ENCODE results near the gene CLTC.

The CLTC gene

DNA sequence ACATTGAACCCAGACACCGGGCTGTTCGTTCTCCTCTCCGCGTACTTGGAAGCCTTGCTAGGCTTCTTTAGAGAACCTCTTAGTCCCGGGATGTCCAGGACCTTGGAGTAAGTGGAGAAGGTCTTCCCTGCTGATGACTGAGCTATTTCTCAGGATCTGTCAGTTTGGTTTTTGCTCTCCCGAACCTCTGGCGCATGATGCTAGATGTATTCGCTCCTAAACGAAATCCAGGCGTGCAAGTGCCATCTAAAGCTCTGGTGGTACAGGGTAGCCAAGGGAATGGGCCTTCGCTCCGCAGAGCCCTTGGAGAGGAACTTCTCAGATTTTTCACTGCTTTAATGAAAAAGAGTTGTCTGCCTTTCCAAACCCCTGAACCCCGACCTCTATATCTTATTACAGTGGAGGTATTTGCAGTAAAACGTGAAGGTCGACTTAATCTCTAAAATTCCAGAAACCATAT lies 88.3 kb downstream of the CLTC start:
- H3K4me3 ChIP-seq (ENCODE audit: low read length): peak overlapping the region; percentile 76
- no peak for TF ChIP-seq ZNF274 (IDR thresholded peaks at IDR 0.05; ENCODE audit: low read depth, low read length)

DNA sequence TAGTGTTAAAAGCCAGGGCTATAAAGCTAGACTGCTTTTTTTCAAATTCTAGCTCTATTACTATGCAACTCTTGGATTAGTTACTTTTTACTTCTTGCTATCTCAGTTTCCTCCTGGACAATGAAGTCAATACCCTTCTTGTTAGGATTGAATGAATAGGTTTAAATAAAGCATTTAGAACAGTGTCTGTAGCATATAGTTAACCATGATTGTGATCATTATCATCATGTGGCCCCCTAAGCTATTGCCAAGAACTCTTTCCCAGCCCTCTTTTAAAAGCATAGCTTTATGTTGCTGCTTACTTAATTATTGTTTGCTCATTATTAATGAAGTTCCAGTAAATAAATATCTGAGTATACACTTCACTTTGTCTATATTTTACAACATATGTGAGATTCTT lies 92.2 kb downstream of the CLTC start:
- TF ChIP-seq ZNF274 (IDR thresholded peaks at IDR 0.05; ENCODE audit: low read depth, low read length): no peak
- H3K4me3 ChIP-seq (ENCODE audit: low read length): no peak overlapping the region

DNA sequence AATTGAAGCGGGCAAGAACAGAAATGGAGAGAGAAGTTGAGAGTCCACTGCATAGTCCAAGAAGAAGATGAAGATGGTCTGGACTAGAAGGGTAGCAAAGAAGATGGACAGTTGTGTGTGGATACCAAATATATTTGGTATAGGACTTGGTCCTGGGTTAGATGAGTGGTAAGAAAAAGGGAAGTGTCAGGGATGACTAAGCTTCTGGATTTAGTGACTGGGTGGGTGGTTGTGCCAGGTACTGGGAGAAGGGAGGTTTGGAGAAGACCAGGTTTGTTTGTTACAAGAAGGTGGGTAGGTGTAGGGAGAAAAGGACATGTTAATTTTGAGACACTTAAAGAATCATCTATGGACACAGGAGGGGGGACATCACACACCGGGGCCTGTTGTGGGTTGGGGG lies 93.2 kb downstream of the CLTC start:
- no peak overlapping the region for H3K4me3 ChIP-seq (ENCODE audit: low read length)
- no peak for TF ChIP-seq ZNF274 (IDR thresholded peaks at IDR 0.05; ENCODE audit: low read depth, low read length)

DNA sequence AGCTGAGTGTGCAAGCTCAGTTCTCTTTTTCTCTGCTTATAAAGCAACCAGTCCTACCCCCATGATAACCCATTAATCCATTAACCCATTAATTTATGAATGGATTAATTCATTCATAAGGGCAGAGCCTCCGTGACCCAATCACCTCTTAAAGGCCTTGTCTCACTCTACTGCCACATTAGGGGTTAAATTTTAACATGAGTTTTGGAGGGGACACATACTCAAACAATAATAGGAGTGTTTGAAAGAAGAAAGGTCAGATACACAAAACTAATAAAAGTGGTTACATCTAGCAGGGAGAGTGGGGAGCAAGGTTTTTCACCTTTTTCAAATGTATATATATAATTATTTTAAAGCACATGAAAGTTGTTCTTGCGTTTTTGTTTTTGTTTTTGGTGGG lies 94.6 kb downstream of the CLTC start:
- no peak for TF ChIP-seq ZNF274 (IDR thresholded peaks at IDR 0.05; ENCODE audit: low read depth, low read length)
- no peak overlapping the region for H3K4me3 ChIP-seq (ENCODE audit: low read length)

DNA sequence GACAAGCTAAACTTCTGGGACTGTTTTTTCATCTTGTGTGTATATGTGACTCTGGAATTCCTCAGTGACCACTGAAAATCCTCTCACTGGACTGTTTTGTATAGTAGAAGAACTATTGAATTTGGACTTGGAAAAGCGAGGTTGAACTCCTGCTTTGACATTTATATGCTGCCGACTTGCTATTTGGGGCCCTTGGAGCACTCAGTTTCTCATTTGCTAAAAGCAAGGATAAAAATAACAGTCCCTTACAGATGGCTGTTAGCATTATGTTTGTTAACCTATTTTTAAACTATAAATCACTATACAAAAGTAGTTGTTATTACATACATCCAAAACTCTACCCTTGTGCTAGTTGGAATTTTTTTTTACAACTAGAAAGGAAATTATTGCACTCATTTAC lies 96.7 kb downstream of the CLTC start:
- H3K4me3 ChIP-seq (ENCODE audit: low read length): no peak overlapping the region
- TF ChIP-seq ZNF274 (IDR thresholded peaks at IDR 0.05; ENCODE audit: low read depth, low read length): no peak

DNA sequence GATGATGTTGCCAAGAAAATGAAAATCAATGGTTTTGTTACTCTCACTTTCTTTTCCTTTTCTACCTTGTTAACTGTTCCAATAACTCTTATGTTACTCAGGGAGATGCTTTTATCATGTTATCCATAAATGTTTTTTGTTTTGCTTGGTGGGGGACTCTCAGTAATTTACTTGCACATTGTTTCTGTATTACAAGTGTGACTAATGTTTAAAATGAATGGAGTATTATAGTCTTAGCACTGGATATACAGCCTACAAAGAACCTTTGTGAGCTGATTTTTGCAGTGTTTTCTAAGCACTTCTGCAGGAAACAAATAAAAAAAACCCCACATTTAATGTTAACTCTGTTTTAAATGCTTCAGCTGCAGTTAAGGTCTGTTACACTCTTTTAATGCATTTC lies 99.8 kb downstream of the CLTC start:
- TF ChIP-seq ZNF274 (IDR thresholded peaks at IDR 0.05; ENCODE audit: low read depth, low read length): no peak
- no peak overlapping the region for H3K4me3 ChIP-seq (ENCODE audit: low read length)

DNA sequence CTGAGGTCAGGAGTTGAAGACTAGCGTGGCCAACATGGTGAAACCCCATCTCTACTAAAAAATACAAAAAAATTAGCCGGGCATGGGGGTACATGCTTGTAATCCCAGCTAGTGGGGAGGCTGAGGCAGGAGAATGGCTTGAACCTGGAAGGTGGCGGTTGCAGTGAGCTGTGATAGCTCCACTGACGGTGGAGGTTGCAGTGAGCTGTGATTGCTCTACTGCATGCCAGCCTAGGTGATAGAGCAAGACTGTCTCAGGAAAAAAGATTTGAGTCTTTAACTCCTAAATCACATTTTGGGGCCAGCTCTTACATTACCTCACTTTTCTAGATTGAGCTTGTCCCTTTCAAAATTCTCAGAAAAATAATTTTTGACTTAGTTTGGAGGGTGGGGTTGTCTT lies 102.9 kb downstream of the CLTC start:
- no peak for TF ChIP-seq ZNF274 (IDR thresholded peaks at IDR 0.05; ENCODE audit: low read depth, low read length)

DNA sequence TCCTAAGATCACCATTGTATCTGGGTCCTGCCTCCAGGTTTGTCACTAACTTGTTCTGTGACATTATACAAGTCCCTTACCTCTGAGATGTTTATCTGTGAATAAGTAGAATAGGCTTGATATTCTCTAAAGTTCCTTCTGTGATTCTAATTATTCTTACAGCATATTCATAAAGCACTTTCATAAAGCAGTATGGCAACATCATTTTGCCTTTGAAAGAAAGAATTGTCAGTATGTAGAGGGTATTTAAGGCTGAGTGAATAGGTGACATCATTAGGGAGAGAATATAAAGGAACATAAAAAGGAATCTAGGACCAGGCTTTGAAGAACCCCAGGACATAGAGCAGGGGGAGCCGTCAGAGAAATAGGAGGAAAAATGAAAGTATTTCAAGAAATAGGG lies 103.3 kb downstream of the CLTC start:
- H3K4me3 ChIP-seq (ENCODE audit: low read length): no peak overlapping the region
- TF ChIP-seq ZNF274 (IDR thresholded peaks at IDR 0.05; ENCODE audit: low read depth, low read length): no peak

More for the DNA sequence above, 102.9 kb downstream of the CLTC start:
- no peak overlapping the region for H3K4me3 ChIP-seq (ENCODE audit: low read length)

DNA sequence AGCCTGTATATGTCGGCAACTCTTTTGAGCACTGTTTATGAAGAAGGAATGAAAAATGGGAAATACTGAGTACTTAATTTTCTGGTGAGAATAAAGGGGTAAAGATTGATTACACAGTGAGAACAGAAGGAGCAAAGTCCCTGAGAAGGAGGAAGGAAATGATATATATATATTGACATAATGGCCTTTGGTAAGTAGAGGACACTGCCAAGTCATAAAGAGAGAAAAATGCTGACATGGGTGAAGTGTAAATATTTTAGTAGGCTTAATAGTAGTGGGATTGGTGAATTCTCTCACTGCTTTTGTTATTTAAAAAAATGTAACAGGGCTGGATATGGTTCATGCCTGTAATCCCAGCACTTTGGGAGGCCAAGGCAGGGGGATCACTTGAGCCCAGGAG lies 103.9 kb downstream of the CLTC start:
- H3K4me3 ChIP-seq (ENCODE audit: low read length): no peak overlapping the region
- no peak for TF ChIP-seq ZNF274 (IDR thresholded peaks at IDR 0.05; ENCODE audit: low read depth, low read length)

DNA sequence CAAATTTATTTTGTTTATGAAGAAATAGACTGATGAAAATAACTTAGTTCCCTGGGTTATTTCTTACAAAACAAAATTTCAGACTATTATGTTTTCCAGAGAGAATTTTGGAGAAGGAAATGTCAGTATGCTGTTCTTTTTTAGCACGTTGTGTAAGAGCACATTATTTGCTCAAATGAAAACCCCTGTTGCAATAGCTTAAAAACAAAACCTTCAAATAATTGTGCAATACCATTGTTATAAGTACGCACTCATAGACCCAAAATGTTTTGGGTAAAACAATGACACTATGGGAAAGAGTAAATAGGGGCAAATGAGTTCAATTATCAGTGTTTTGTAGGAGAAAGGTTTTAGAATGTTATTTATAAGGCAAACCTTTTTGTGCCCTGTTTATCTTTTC lies 106.0 kb downstream of the CLTC start:
- H3K4me3 ChIP-seq (ENCODE audit: low read length): no peak overlapping the region
- TF ChIP-seq ZNF274 (IDR thresholded peaks at IDR 0.05; ENCODE audit: low read depth, low read length): no peak

DNA sequence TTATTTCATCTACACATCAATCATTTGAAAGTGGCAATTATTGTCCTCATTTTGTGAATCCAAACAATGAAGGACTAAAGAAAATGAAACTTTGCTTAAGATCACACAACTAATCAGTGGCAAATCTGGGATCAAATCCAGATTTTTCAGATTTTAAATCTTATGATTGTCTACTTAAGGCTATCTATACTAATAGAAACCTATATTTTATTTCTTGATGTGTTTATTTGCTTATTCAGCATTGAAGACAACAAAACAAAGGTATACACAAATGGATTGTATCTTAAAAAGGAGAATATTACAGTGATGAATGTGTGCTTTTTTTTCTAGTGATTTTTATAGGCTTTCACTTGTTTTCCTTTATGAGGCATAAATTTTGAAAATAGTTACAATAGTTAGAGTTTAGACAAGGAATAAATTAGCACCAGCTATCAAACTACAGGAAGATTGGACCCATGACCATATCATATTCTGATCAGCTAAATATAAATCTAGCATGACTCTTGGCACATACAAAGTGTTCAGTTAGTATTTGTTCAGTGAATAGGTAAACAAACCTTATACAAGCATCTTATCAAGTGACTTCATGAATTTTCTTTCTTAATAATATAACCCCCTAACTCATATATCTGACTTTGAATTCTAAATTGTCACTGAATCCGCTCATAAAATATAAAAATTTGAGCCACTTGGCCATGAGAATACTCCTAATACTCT lies 108.3 kb downstream of the CLTC start:
- TF ChIP-seq ZNF274 (IDR thresholded peaks at IDR 0.05; ENCODE audit: low read depth, low read length): no peak
- no peak overlapping the region for H3K4me3 ChIP-seq (ENCODE audit: low read length)

DNA sequence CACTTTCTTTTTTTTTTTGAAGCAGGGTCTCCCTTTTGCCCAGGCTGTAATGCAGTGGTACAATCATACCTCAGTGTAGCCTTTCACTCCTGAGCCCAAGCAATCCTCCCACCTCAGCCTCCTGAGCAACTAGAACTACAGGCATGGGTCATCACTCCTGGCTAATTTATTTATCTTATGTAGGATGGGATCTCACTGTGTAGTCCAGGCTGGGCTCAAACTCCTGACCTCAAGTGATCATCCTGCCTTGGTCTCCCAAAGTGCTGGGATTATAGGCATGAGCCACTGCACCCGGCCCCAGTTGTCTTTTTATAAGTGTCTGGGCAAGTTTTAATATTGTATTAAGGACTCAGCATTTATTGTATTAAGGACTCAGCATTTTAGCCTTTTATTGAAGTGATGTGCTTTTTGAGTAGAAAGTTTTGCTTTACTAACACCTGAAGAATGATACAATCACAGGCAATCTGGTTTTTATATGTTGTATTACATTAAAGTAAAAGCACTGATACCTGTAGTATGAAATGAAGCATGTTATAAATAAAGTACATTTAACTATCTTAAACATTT lies 110.7 kb downstream of the CLTC start:
- no peak for TF ChIP-seq ZNF274 (IDR thresholded peaks at IDR 0.05; ENCODE audit: low read depth, low read length)

DNA sequence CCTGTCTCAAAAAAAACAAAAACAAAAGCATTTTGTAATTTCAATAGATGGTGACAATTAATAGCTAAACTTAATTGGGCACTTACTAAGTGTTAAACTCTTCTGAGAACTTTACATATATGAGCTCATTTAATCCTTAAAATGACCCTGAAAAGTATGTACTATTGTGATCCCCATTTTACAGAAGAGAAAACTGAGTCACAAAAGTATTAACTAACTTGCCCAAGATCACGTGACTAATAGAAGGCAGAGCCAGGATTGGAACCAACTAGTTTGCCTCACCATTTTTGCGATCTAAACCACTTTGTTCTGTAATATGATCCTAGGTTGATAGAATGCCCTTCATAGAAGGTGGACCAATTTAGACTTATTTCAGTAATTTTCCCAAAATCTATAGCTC lies 114.0 kb downstream of the CLTC start:
- H3K4me3 ChIP-seq (ENCODE audit: low read length): no peak overlapping the region
- no peak for TF ChIP-seq ZNF274 (IDR thresholded peaks at IDR 0.05; ENCODE audit: low read depth, low read length)

More for the DNA sequence above, 110.7 kb downstream of the CLTC start:
- no peak overlapping the region for H3K4me3 ChIP-seq (ENCODE audit: low read length)

DNA sequence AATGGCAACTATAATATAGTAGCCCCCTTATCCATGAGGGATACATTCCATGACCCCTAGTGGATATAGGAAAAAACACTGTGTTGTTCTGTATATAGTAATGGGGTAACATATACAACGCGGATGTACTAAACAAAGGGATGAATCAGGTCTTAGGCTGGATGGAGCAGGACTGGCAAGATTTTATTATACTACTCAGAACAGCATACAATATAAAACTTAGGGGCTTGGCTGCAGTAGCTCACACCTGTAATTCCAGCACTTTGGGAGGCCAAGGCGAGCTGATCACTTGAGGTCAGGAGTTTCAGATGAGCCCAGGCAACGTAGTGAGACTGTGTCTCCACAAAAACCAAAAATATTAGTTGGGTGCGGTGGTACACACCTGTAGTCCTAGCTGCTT lies 114.5 kb downstream of the CLTC start:
- TF ChIP-seq ZNF274 (IDR thresholded peaks at IDR 0.05; ENCODE audit: low read depth, low read length): no peak
- no peak overlapping the region for H3K4me3 ChIP-seq (ENCODE audit: low read length)

DNA sequence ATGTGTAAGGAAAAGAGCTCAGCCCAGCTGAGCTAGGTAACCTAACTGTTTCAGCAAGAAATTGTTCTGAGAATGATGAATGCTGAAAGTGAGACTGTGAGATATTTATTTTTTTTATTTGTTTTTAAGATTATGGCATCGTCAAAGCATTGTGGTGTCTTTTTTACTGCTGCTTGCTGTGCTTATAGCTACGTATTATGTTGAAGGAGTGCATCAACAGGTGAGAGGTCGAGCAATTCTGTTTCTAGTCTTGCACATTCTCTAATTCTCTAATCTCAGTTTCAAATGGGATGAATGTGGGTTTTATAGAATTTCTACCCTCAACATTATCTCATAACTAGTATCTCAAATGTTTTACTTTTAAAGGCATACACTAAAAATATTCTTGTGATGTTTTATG lies 117.6 kb downstream of the CLTC start:
- H3K4me3 ChIP-seq (ENCODE audit: low read length): no peak overlapping the region
- no peak for TF ChIP-seq ZNF274 (IDR thresholded peaks at IDR 0.05; ENCODE audit: low read depth, low read length)

DNA sequence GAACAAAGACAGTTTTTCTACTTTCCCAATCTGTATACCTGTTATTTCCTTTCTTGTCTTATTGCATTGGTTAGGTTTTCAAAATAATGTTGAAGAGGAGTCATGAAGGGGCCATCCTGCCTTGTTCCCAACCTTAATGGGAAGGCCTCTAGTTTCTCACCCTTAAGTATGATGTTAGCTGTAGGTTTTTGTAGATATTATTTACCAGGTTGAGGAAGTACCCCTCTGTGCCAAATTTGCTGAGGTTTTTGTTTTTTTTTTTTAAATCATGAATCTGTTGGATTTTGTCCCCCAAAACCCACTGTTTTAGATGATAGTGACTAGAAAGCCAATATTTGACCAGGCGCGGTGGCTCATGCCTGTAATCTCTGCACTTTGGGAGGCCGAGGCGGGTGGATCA lies 124.1 kb downstream of the CLTC start:
- no peak for TF ChIP-seq ZNF274 (IDR thresholded peaks at IDR 0.05; ENCODE audit: low read depth, low read length)

More for the DNA sequence above, 124.1 kb downstream of the CLTC start:
- H3K4me3 ChIP-seq (ENCODE audit: low read length): no peak overlapping the region
